Adrenal gland (tissue), 12 donors: ENCODE measurements around the gene RECK. TPM values are rescaled to one million over a fixed set of nuclear protein-coding genes. Genes with fewer than 3 reads are reported as not detected.

Experiments
- DNase-seq, 7 donors: peaks; one replicate each; pipeline ENCODE4 v3.0.0-alpha.2; 2019 to 2020
- H3K27ac ChIP-seq, 5 donors: fragments of 200-600 bp; sonication (generic) in 4 of 5; 1 replicate in 3 of 5; 2 replicates in 2 of 5; pipeline versions ENCODE4 v1.5.1 to v1.8.0; 2016 to 2020; ENCODE audit warnings: mild to moderate bottlenecking in 1 of 5
- H3K27me3 ChIP-seq: fragments of 200-600 bp; 2 replicates; pipeline ENCODE4 v1.8.0; 2021
- H3K36me3 ChIP-seq, 2 donors: fragments of 200-600 bp; replicated peaks in 1 of 2; 1 replicate in 1 of 2; 2 replicates in 1 of 2; pipeline versions ENCODE4 v1.5.1 to v1.8.0; 2018 to 2022
- H3K4me1 ChIP-seq, 2 donors: fragments of 200-600 bp; replicated peaks in 1 of 2; 1 replicate in 1 of 2; 2 replicates in 1 of 2; pipeline versions ENCODE4 v1.5.1 to v1.8.0; 2018 to 2021
- H3K4me3 ChIP-seq, 4 donors: fragments of 200-600 bp; sonication (generic) in 3 of 4; one replicate each; pipeline ENCODE4 v1.5.1; 2016 to 2018
- H3K9me3 ChIP-seq, 3 donors: fragments of 200-600 bp; sonication (generic) in 1 of 3; replicated peaks in 1 of 3; 1 replicate in 2 of 3; 2 replicates in 1 of 3; pipeline versions ENCODE4 v1.5.1 to v1.8.0; 2016 to 2021
- CTCF ChIP-seq, 6 experiments: fragments of 450-650 bp in 4 of 6; fragments of 200-600 bp in 2 of 6; sonication (generic) in 1 of 6; IDR thresholded peaks; 1 replicate in 5 of 6; 2 replicates in 1 of 6; pipeline versions ENCODE4 v1.5.1 to v1.8.0; 2016 to 2021; ENCODE audit warnings: antibody characterized with exemption in 6 of 6, mild to moderate bottlenecking in 2 of 6, moderate library complexity in 1 of 6
- POLR2A ChIP-seq, 2 donors: fragments of 450-650 bp; IDR thresholded peaks; one replicate each; pipeline ENCODE4 v1.6.1; 2017; ENCODE audit warnings: antibody characterized with exemption in 2 of 2, mild to moderate bottlenecking in 2 of 2, moderate library complexity in 1 of 2
- WGBS, 4 donors: extraction: QIAGEN DNeasy Blood & Tissue Kit in 2 of 4; methylation state at CpG; one replicate each; pipeline versions ENCODE4 v1.1.5 to v1.1.7; 2013 to 2017; 5-methylcytosine and 5-hydroxymethylcytosine counted together
- intact Hi-C, 2 donors: fragments of 100-400 bp; cut with DNase I; formaldehyde crosslinking; loops; one replicate each; pipeline versions ENCODE4 v1.14.1 to v1.15.0; 2022 to 2023
- polyA plus RNA-seq, 3 donors: library from polyadenylated mRNA; stranded (reverse); fragments of 200-250 nt in 2 of 3; fragments of 350-450 nt in 1 of 3; fragmentation: Illumina TruSeq in 1 of 3; extraction: RNeasy Lipid Tissue Mini Kit (QIAGEN cat#74804) in 1 of 3; gene quantifications; one replicate each; pipeline ENCODE4 v1.2.3, GENCODE V29; 2013 to 2014
- total RNA-seq, 9 donors: library from RNA; depleted of rRNA in 4 of 9; stranded (reverse); fragments of >200 nt in 4 of 9; fragments of 120-200 nt in 1 of 9; fragmentation: NEBNext Ultra II Directional in 1 of 9; extraction: Animal tissue kit (Norgen Biotek cat#: 25700) in 1 of 9; gene quantifications; one replicate each; pipeline versions ENCODE4 v1.1.0 to v1.2.4, GENCODE V29; 2013 to 2023
- donor health status: healthy with polysubstance abuse.
- donor health status: Bipolar disorder and iron deficiency.
- donor health status: DM: yes; HTN: yes; CAD: no.
- donor health status: DM: no; HTN: no; CAD: no.
- donor health status: DM: no; HTN: no; CAD: no.
- donor health status: DM: yes; HTN: yes; CAD: no.

RECK gene
- total and polyA plus RNA-seq, 12 donors = 4.1 to 15.8 (median 9.6) TPM

- H3K27ac ChIP-seq = no peak overlapping the region
- no peaks in the 10 kb centered on the region for H3K36me3 ChIP-seq
- H3K27me3 ChIP-seq = peaks cover 9% of the 10 kb centered on the region
- H3K9me3 ChIP-seq = no peaks in the 10 kb centered on the region
- DNase-seq = peak in 6 of 7 donors; percentile 43 to 86 (median 74)
- H3K4me1 ChIP-seq = no peaks in the 10 kb centered on the region
- WGBS, 4 donors = 5 to 11% (median 8%) methylated on average over 11 of the region's 11 CpGs
- intact Hi-C loops = no loop called here
- peak; percentile 45 to 100 (median 99) for TF ChIP-seq CTCF (IDR thresholded peaks at IDR 0.05)
- no peak for TF ChIP-seq POLR2A (IDR thresholded peaks at IDR 0.05)
- no peak overlapping the region for H3K4me3 ChIP-seq
Measured at GRCh38 chr9:36008774-36009300, 27.9 kb upstream of the RECK start.

DNA sequence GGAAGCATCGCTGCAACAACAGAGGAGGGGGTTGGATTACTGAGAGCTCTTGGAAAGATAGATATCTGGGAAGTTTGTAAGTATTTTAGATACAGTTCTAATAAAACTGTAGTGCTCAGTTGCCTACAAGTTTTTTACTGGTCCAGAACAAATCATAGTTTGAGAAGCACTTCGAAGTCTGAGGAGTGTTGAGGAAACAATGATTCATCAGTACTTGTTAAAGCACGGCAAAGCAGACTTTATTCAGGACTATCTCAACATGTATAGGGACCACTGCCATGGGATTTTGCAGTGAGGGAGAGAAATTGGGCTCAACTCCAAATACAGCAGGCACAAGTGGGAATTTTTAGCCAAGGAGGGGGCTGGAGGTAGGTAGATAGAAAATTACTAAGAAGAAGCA is 25.3 kb upstream of the RECK start:
- intact Hi-C loops = no loop called here
- no peak overlapping the region for H3K27ac ChIP-seq
- H3K36me3 ChIP-seq = no peaks in the 10 kb centered on the region
- WGBS, 4 donors = 77 to 85% (median 85%) methylated on average over 3 of the region's 3 CpGs
- no peaks in the 10 kb centered on the region for H3K4me1 ChIP-seq
- H3K9me3 ChIP-seq = no peaks in the 10 kb centered on the region
- no peak for DNase-seq
- H3K27me3 ChIP-seq = peaks cover 5% of the 10 kb centered on the region
- TF ChIP-seq CTCF (IDR thresholded peaks at IDR 0.05) (no peak), POLR2A (IDR thresholded peaks at IDR 0.05) (no peak)
- no peak overlapping the region for H3K4me3 ChIP-seq

DNA sequence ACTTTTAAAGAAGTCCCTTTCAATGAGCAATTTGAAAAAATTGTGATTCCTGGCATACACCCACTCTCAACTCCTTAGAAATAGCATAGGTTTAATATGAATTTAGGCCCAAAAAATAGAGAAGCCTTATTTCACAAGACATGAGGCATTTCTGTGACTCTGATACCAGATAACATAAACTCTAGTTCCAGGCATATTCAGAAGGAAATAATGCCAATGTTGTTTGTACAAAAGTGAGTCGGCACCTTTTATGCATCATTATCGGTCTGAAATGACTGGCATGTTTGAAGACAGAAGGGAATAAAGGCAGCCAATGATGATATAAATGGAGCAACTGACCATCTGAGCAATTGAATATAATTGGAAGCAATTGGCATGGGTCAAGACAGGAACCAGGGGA is 19.4 kb upstream of the RECK start:
- intact Hi-C loops = loop anchor here in 1 of 2 donors (5.0 kb wide), 1 partner anchor 60 kb away; the partner anchor contains the start of gene OR2S2
- 88 to 100% (median 93%) methylated on average over 2 of the region's 2 CpGs for WGBS, 4 donors

DNA sequence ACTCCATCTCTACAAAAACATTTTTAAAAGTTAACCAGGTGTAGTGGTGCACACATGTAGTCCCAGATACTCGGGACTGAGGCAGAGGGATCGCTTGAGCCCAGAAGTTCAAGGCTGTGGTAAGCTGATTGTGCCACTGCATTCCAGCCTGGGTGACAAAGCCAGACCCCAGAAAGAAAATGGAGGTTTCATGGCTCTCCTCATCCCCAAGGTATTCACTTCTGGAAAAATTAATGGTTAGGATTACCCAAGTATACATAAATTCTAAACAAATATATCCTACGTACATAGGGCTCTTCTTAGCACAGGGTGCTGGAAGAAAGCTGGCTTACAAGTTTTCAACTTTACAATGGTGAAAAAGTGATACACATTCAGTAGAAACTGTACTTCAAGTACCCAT is 18.6 kb upstream of the RECK start:
- H3K27me3 ChIP-seq = no peaks in the 10 kb centered on the region
- no peak overlapping the region for H3K27ac ChIP-seq
- no peak overlapping the region for H3K4me3 ChIP-seq
- H3K36me3 ChIP-seq = no peaks in the 10 kb centered on the region
- WGBS, 4 donors = 83 to 90% (median 86%) methylated on average over 3 of the region's 3 CpGs
- no peaks in the 10 kb centered on the region for H3K4me1 ChIP-seq
- H3K9me3 ChIP-seq = no peaks in the 10 kb centered on the region
- intact Hi-C loops = loop anchor here in 1 of 2 donors (5.0 kb wide), 1 partner anchor 61 kb away; the partner anchor contains the start of gene OR2S2
- TF ChIP-seq POLR2A (IDR thresholded peaks at IDR 0.05) (no peak), CTCF (IDR thresholded peaks at IDR 0.05) (no peak)
- DNase-seq = no peak

More for the DNA sequence above, 19.4 kb upstream of the RECK start:
- Histone ChIP-seq H3K36me3 (no peaks in the 10 kb centered on the region), H3K9me3 (no peaks in the 10 kb centered on the region), H3K4me3 (no peak overlapping the region), H3K27ac (no peak overlapping the region), H3K27me3 (no peaks in the 10 kb centered on the region), H3K4me1 (no peaks in the 10 kb centered on the region)
- DNase-seq = no peak
- TF ChIP-seq CTCF (IDR thresholded peaks at IDR 0.05) (no peak), POLR2A (IDR thresholded peaks at IDR 0.05) (no peak)
